ENCODE results near the gene DDAH1.

GRCh38 chr1:85303440-85304162, 161.4 kb downstream of the DDAH1 start:
- TF ChIP-seq CTCF (IDR thresholded peaks at IDR 0.05; ENCODE audit: insufficient read depth, low read length, poor library complexity, severe bottlenecking) (no peak), EZH2phosphoT487 (conservative IDR thresholded peaks at IDR 0.05; ENCODE audit: low read length) (no peak)

Measured in SU-DHL-6 (cell line).